HS-5 (cell line): Measurements from ENCODE around the gene KBTBD8.

Experiments
- DNase-seq: peaks from one replicate; pipeline ENCODE4 v3.0.0-alpha.2; 2012; ENCODE audit warnings: low read depth

Gene KBTBD8, protein sequence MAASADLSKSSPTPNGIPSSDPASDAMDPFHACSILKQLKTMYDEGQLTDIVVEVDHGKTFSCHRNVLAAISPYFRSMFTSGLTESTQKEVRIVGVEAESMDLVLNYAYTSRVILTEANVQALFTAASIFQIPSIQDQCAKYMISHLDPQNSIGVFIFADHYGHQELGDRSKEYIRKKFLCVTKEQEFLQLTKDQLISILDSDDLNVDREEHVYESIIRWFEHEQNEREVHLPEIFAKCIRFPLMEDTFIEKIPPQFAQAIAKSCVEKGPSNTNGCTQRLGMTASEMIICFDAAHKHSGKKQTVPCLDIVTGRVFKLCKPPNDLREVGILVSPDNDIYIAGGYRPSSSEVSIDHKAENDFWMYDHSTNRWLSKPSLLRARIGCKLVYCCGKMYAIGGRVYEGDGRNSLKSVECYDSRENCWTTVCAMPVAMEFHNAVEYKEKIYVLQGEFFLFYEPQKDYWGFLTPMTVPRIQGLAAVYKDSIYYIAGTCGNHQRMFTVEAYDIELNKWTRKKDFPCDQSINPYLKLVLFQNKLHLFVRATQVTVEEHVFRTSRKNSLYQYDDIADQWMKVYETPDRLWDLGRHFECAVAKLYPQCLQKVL

DNA sequence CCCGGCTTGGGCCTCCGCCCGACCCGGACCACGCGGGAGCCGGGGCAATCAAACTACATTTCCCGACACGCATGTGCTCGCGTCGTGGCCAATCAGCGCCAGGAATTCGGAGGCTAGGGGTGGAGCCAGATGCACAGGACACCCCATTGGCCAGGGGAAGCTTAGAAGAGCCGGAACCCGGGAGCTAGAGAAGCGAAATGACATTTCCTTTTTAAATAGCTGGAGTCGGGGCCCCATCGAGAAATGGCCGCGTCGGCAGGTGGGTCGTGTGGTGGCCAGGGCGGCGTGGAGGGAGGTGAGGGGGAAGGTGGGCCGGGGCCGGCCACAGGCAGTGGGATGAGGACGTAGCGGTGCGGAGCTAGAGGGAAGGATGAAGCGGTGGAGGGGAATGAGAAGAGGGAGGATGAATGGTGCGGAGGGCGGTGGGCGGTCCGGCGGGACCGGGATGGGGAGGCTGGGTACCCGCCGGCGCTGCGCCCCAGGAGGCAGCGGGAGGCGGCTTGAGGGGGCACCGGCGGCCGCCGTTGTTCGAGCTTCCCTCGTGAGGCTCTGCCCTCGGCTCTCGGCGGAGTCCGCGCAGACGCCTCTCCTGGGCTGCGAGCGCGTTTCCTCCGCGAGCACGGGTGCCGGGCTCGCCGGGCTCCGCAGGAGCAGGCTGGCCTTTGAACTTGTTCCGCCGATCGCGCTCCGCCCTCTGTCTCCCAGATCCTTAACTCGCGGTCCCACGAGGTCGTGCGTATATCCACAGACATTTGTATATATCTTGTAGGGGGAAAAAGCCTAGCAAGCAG lies at the start of gene KBTBD8:
TSS of gene KBTBD8 (plus strand) at position 195 of the 791 bp plus-strand sequence. CDS start at position 244, 49 bp downstream.
- no peak for DNase-seq

DNA sequence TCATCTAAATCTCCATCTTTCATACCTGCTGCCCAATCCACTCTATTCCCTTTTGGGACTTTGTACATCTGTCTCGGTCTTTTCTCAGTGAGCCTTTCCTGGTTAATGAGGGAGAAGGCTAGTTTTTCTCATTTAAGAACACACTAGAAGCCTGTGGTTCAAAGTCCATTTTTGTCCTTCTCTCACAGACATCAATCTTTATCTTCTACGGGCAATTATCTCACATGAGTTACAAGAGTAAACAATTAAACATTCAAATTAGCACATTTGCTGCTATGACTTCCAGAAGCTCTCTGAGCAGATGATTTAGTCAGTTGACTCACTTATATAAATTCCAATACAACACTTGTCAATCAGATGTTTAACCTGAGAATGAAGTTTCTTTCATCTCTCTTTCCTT lies 49.3 kb upstream of the KBTBD8 start:
- no peak for DNase-seq

DNA sequence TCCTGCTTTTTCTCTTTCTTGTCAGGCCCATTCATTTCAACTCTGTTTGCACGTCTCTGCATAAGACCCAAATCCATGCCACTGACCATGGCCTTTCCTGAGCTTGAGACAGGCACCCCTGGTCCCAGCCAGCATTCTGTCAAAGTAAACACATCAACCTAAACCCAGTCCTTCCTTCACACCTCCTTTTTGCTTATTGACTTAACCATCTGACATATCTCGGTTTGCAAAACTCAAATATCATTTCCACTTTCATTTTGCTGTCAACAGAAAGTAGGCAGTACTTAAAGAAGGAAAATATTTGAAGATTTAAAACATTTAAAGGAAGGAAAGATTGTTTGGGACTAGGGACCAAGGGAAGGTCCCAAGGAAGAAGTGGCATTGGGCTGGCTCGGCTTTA lies 48.2 kb upstream of the KBTBD8 start:
- DNase-seq = no peak

DNA sequence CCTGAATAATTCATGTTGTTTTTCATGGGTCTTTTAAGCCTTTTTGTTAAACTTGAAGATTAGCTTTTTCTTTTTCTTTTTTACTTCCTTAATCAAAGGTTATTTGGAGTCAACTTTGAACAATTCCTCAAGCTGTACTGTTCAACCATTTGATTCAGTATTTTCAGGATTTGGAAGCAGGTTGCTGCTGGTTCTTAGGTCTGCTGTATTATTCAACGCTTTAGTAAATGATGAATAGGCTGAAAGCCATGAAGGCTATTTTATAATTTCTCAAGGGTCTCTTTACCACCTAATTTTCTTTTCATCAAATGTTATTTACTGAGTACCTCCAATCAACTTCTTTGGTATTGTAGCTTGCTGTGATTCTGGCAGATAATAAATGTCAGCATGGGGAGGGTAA lies 45.8 kb upstream of the KBTBD8 start:
- no peak for DNase-seq

DNA sequence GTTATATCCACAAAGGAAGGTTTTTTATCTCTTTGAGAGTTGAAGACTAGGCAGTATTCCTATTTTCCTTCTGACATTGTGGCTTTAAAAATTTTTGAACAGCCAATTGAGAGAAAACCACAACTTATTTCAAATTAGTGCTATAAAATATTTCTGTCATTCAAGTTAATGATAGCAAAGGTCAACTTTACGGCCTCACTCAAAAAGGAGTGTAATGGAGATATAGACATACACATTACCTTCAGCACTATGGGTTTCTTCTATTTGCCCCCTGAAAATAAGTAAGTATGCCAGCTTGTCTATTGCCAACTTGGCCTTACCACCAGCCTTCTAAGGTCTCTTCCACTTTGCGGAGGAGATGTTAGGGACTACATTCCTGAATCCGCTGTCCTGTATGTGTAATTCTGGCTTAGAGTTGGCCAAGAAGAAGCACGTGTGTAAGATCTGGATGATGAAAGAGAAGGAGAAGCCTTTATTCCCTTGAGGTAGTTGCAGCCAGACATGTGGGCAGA lies 44.1 kb upstream of the KBTBD8 start:
- no peak for DNase-seq

DNA sequence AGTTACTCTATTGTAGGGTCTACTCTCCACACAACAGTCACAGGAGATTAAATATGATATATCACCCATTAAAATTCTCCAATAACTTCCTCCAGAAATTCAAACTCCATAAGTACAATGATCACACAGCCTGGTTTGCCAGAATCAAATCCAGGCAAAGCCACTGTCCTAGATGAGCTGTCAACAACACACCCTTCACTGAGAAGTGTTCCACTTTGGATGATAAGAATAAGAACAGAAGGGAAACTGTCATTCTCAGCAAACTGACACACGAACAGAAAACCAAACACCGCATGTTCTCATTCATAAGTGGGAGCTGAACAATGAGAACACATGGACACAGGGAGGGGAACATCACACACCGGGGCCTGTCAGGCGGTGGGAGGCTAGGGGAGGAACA lies 41.4 kb upstream of the KBTBD8 start:
- no peak for DNase-seq

DNA sequence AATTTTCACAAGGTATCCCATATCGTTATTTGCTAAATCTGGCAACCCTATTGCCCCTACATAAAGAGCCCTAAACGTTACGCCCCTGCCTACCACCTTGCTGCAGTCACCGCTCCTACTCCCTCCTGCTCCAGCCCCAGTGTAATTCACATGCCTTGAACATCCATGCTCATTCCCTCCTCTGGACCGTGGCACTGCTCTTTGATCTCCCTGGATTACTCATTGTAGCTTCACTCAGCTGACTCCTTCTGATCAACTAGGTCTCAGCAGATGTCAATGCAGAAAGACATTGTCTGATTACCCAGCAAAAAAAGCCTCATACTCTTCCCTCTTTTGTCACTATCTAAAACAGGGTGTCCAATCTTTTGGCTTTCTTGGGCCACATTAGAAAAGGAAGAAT lies 40.7 kb upstream of the KBTBD8 start:
- DNase-seq = no peak

DNA sequence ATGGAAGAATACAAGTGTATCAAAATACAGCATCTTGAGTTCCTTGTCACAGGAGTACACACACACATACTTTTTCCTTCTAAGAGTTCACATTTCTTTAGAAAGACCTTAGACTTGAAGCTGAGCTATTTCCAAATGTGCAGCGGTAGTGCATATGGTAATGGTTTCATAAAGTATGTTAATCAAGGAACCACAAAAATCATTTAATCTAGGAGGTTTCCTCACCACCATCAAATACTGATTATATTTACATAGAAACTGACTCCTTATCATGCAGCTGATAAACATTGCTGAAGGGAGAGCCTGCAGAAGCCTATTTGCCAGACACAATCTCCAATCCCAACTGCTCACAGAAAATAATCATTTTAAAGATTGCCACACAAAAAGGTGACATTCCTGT lies 40.0 kb upstream of the KBTBD8 start:
- DNase-seq = no peak

DNA sequence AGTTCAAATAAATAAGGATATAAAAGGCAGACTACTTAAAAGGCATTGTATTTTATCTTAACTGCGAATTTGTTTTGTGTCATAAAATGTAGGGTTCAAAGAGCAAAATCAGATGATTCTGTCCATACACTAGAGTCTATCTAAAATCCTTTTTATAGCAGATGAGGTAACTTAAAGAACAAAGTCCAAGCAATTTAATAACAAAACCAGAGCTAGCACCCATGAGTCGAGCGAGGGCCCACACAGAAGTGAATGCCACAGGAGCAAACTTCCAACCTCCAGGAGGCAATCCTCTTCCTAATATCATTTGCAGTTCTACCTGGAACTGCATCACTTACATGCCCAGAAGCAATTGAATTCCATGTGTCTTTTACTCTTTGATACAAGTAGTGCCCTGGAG lies 35.4 kb upstream of the KBTBD8 start:
- DNase-seq = no peak

DNA sequence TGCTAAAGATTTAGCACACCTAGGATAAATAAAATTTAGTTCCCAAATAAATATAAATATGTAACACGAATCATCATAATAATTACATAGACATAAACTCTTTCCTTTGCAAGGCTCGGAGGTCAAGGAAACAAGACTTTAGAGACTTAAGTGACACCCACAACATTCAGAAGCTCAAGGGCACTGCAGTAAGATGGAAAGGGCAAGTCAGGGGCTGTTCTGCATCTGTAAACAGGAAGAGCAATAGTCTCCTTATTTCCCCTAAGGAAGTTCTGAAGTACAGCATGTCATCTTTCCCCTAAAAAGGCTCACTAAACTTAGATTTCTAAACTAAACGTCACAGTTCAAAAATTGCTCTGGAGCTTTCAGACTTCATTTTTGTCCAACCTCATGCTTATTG lies 26.9 kb upstream of the KBTBD8 start:
- no peak for DNase-seq

DNA sequence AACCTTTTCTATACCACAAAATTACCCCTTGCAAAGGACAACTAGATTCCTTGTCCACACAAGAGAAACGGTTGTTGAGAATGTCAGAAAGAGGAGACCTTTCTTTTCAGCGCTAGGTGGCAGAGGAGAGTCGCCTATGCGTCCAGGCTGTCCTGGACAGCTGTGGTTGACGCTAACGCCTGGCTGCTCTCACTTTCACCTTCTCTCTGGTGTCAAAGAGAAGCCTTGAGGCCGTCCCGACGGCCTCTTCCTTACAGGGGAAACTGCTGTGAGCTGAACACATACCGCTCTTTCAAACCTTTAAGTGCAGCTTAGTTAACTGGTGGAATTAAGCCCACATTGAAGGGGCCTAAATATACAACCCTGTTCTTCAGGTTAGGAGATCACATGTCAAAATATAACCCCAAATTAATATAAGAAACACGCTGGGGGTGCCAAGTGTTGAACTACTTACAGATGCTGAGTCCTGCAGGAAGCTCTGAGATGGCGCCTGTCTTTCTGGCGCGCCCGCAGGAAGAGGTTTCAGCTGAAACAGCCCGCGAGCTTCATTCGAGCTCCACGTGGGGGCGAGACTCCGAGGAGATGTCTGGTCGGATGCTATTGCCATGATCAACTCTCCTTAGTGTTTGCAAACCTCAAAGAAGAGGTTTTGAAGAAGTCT lies 26.1 kb upstream of the KBTBD8 start:
- peak; percentile 53 for DNase-seq

DNA sequence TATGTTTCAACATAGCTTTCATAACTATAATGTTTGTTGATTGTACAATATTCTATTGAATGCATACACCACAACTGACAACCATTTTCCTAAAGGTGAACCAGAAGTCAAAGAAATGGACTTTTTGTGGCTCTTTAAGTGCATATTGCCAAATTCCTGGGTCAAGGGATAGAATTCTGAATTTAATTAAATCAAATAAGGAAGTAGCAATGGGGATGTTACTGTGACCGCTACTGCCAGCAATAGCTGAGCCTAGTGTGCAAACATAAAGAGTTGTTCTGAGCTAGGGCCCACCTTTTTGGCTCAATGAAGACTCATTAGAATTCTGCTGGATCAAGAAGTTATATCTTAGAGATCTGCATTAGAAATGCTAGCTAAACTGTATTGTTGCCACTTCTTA lies 17.3 kb upstream of the KBTBD8 start:
- no peak for DNase-seq

DNA sequence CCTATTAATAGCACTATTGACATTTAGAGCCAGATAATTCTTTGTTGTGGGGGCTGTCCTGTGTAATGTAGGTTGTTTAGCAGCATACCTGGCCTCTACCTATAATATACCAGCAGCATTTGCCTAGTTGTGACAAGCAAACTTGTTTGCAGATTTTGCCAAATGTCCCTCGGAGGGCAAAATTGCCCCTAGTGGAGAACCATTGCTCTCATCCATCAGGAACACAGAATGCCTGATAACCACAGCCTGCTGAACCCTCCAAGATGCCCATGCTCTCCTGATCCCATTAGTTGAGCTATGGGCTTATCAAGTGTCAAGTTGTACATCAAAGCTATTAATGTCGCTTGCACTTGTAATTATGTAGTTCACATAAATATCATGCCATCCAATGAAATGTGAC lies 15.0 kb upstream of the KBTBD8 start:
- DNase-seq = no peak

DNA sequence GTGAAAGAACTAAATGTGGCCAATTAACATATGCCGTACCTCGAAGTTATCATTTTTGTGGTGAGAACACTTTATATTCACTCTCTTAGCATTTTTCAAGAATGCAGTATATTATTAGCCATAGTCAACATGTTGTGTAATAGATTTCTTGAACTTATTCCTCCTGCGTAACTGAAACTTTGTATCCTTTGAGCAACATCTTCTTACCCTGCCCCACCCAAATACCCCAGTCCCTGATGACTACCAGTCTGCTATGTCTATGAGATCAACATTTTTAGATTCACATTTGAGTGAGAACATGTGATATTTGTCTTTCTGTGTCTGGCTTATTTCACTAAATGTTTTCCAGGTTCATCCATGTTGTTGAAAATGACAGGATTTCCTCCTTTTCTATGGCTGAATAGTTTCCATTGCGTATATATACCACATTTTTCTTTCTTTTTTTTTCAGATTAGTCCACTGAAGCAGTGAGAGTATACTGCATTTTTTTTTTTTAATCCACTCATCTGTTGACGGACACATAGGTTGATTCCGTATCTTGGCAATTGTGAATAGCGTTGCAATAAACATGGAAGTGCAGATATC lies 12.7 kb upstream of the KBTBD8 start:
- DNase-seq = no peak

DNA sequence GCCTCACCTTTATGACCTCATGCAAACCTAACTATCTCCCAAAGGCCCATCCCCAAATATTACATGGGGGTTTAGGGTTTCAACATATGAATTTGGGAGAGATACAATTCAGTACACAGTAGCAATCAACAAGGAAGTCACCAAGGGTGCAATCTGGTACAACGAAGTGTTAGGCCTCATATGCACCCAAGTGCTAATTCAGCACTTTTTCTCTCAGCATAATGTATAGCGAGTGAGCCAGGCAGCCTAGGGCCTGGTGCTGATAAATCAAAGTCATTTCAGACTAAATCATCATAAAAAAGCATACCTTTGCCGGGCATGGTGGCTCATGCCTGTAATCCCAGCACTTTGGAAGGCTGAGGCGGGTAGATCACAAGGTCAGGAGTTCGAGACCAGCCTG lies 11.7 kb upstream of the KBTBD8 start:
- DNase-seq = no peak

DNA sequence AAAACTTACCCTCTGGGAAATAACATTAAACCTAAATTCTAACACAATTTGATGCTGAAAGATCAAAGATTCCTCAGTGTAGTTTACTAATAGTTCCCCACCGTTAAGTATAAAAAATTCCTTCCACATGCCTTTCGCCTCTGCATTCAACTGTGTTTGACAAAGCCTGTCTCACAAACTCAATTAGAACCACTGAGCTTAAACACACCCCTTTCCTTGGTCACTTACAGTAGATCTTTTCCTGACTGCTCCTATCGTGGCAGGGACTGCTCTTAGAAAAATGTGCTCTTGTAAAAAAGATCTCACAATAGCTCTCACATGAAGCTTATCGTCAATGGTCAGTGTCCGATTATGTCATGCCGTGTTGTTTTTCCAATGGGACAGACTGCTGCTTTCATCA lies 8.9 kb upstream of the KBTBD8 start:
- DNase-seq = no peak

DNA sequence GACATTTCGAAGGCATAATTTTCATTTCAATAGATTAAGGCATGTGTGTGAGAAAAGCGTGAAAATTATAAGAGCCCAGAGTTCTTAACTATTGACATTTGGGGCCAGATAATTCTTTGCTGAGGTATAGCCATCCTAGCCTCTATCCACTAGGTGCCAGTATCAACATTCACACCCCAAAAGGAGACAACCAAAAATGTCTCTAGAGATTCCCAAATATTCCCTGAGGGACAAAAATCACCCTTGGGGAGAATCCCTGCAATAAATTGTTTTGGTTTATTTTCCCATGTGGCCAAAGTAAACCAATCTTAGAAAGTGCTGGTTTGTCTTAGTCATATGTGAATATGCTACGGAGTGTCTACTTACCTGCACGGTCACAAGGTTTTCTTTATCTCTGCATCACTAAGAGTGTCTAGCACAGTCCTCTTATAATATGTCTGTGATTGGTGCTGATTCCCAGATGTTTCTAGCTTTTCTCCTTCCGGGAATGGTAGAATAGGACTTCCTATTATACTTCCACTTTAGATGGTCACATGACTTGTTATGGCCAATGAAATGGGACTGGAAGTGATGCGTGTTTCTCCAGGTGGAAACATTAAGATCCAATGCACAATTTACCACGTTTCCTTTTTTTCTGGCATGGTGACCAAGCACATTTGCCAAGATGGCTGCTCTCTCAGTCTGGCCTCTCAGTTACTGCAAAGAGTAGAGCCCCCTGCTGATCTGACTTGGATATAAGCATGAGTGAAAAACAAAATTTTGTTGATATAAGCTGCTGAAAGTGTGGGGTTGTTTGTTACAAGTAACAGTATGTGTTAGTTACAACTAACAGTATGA lies 8.0 kb upstream of the KBTBD8 start:
- no peak for DNase-seq

DNA sequence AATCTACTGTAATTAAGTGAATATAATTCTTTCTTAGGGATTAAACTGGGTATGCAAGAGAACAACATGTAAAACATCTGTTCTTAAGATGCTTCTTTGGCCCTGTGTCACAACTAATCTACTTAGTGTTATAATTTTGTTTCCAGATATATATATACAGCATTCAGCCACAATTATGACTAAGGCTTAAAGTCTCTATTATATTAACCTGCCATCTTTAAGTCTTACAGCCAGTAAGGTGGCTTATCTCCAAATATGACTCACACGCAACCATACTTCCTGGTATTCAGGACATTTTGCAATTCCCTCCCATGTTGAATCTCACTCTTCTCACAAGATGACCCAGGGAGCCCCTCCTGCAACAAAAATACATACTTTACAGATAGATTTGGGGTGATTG lies 6.6 kb upstream of the KBTBD8 start:
- DNase-seq = peak; percentile 80

DNA sequence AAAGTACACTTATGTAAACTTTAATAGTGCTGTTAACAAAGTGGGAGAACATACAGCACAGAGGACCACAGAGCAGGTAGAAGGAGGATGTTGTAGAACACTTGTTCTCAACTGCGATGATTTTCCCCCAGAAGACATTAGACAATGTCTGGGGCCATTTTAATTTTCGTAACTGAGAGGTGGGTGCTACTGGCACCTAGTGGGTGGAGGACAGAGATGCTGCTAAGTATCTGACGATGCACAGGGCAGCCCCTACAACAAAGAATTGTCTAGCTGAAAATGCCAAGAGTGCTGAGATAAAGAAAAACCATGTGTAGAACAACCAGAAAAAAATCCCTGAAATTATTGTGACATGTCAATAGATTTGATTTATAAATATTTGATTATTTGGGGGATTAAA lies 5.0 kb upstream of the KBTBD8 start:
- DNase-seq = no peak

DNA sequence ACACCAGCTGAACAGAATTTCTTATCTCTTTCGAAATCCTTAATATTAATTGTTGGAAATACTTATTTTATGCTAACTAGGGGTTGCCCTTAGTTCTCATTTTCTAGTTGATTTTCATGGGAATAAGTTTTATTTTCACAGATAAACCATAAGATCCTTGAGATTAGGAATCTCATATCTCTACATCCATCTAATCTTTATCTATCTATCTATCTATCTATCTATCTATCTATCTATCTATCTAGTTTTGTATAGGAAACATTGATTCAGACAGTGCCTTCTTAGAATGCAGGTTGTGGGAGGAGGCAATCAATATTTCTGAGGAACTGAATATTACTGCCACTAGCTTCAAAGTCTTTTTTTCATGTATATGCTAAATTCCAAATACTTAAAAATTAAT lies 3.5 kb upstream of the KBTBD8 start:
- no peak for DNase-seq

DNA sequence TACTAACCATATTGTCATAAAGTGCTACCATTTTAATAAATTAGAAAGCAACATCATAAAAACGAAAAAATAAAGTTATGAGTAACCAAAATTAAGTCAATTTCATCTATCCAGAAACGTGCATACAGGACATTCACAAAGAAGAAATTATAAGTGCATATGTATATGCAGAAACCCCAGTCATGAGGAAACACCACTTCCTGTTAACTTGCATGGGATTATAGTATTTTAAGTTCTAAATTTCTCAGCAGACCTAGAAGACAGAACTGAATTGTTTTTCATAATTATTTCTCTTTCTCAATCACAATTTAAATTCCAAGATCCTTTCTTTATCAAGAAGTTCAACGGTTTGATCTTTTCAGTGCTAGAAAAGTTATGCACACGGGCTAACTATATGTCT lies 1.4 kb upstream of the KBTBD8 start:
- no peak for DNase-seq
